Adipocyte (in vitro differentiated cells): Measurements from ENCODE around the gene SLC4A4.
A peak's percentile ranks its signal among the peaks of the same experiment; 100 is the strongest.

Experiments used
- DNase-seq: peaks from one replicate; pipeline ENCODE4 v3.0.0-alpha.2; 2015; ENCODE audit warnings: low read depth
- H3K27me3 ChIP-seq: replicated peaks from 2 replicates; pipeline ENCODE4 v1.7.0; 2013; ENCODE audit warnings: mild to moderate bottlenecking, low read length, moderate library complexity; ENCODE audit not compliant: control insufficient read depth, insufficient read depth
- H3K36me3 ChIP-seq: 2 replicates; pipeline ENCODE4 v1.7.0; 2013; ENCODE audit warnings: low read length, mild to moderate bottlenecking, moderate library complexity; ENCODE audit not compliant: control insufficient read depth, insufficient read depth, severe bottlenecking
- H3K4me1 ChIP-seq: 2 replicates; pipeline ENCODE4 v1.7.0; 2013; ENCODE audit warnings: mild to moderate bottlenecking, low read length, moderate library complexity; ENCODE audit not compliant: control insufficient read depth, insufficient read depth
- H3K4me3 ChIP-seq: 2 replicates; pipeline ENCODE4 v1.7.0; 2013; ENCODE audit warnings: mild to moderate bottlenecking, low read length, moderate library complexity
- H3K9ac ChIP-seq: 2 replicates; pipeline ENCODE4 v1.7.0; 2013; ENCODE audit warnings: mild to moderate bottlenecking, low read length, moderate library complexity
- H3K9me3 ChIP-seq: 2 replicates; pipeline ENCODE4 v1.7.0; 2013; ENCODE audit warnings: mild to moderate bottlenecking, low read length, moderate library complexity; ENCODE audit not compliant: control insufficient read depth

Gene SLC4A4

GRCh38 chr4:71356924-71357663 is 18.3 kb downstream of the SLC4A4 start:
- DNase-seq, result no peak
- H3K27me3 ChIP-seq, result no peaks in the 10 kb centered on the region
- no peak overlapping the region for H3K4me3 ChIP-seq
- H3K36me3 ChIP-seq, result no peaks in the 10 kb centered on the region
- H3K9ac ChIP-seq, result no peak overlapping the region
- no peaks in the 10 kb centered on the region for H3K9me3 ChIP-seq
- no peaks in the 10 kb centered on the region for H3K4me1 ChIP-seq

- H3K4me3 ChIP-seq, result no peak overlapping the region
- no peak overlapping the region for H3K9ac ChIP-seq
- H3K36me3 ChIP-seq, result no peaks in the 10 kb centered on the region
- no peaks in the 10 kb centered on the region for H3K27me3 ChIP-seq
- no peak for DNase-seq
- no peaks in the 10 kb centered on the region for H3K9me3 ChIP-seq
- H3K4me1 ChIP-seq, result no peaks in the 10 kb centered on the region
These were observed 22.0 kb downstream of the SLC4A4 start for GRCh38 chr4:71360844-71361243.

- Histone ChIP-seq H3K9me3 (no peaks in the 10 kb centered on the region), H3K4me1 (no peaks in the 10 kb centered on the region), H3K27me3 (no peaks in the 10 kb centered on the region), H3K36me3 (no peaks in the 10 kb centered on the region), H3K9ac (no peak overlapping the region), H3K4me3 (no peak overlapping the region)
- DNase-seq, result no peak
These were observed 22.7 kb downstream of the SLC4A4 start for GRCh38 chr4:71361476-71361875.

- H3K4me3 ChIP-seq, result no peak overlapping the region
- H3K36me3 ChIP-seq, result no peaks in the 10 kb centered on the region
- DNase-seq, result no peak
- no peaks in the 10 kb centered on the region for H3K4me1 ChIP-seq
- H3K9ac ChIP-seq, result no peak overlapping the region
- no peaks in the 10 kb centered on the region for H3K9me3 ChIP-seq
- no peaks in the 10 kb centered on the region for H3K27me3 ChIP-seq
These were observed 27.9 kb downstream of the SLC4A4 start for GRCh38 chr4:71366766-71367165.

- Histone ChIP-seq H3K9ac (no peak overlapping the region), H3K4me1 (no peaks in the 10 kb centered on the region)
These were observed 28.7 kb downstream of the SLC4A4 start for GRCh38 chr4:71367546-71367945.

GRCh38 chr4:71368906-71369305 is 30.1 kb downstream of the SLC4A4 start:
- H3K36me3 ChIP-seq, result no peaks in the 10 kb centered on the region
- no peak overlapping the region for H3K9ac ChIP-seq
- no peak for DNase-seq
- H3K27me3 ChIP-seq, result no peaks in the 10 kb centered on the region
- no peak overlapping the region for H3K4me3 ChIP-seq
- no peaks in the 10 kb centered on the region for H3K4me1 ChIP-seq
- H3K9me3 ChIP-seq, result no peaks in the 10 kb centered on the region

More at GRCh38 chr4:71367546-71367945, 28.7 kb downstream of the SLC4A4 start:
- no peaks in the 10 kb centered on the region for H3K27me3 ChIP-seq
- H3K4me3 ChIP-seq, result no peak overlapping the region
- no peaks in the 10 kb centered on the region for H3K36me3 ChIP-seq
- H3K9me3 ChIP-seq, result no peaks in the 10 kb centered on the region
- DNase-seq, result no peak

GRCh38 chr4:71369536-71369935 is 30.7 kb downstream of the SLC4A4 start:
- Histone ChIP-seq H3K9ac (no peak overlapping the region), H3K27me3 (no peaks in the 10 kb centered on the region), H3K4me1 (no peaks in the 10 kb centered on the region), H3K4me3 (no peak overlapping the region), H3K9me3 (no peaks in the 10 kb centered on the region), H3K36me3 (no peaks in the 10 kb centered on the region)
- no peak for DNase-seq

GRCh38 chr4:71375494-71375893 is 36.7 kb downstream of the SLC4A4 start:
- Histone ChIP-seq H3K4me1 (no peaks in the 10 kb centered on the region), H3K36me3 (no peaks in the 10 kb centered on the region), H3K9ac (no peak overlapping the region), H3K4me3 (no peak overlapping the region), H3K9me3 (no peaks in the 10 kb centered on the region), H3K27me3 (no peaks in the 10 kb centered on the region)
- no peak for DNase-seq

- Histone ChIP-seq H3K4me3 (no peak overlapping the region), H3K4me1 (no peaks in the 10 kb centered on the region), H3K27me3 (no peaks in the 10 kb centered on the region), H3K9me3 (no peaks in the 10 kb centered on the region), H3K9ac (no peak overlapping the region), H3K36me3 (no peaks in the 10 kb centered on the region)
- peak; percentile 53 for DNase-seq
These were observed 38.7 kb downstream of the SLC4A4 start for GRCh38 chr4:71377561-71377960.

GRCh38 chr4:71379126-71379525 is 40.3 kb downstream of the SLC4A4 start:
- H3K4me3 ChIP-seq, result no peak overlapping the region
- DNase-seq, result no peak
- no peaks in the 10 kb centered on the region for H3K36me3 ChIP-seq
- H3K27me3 ChIP-seq, result no peaks in the 10 kb centered on the region
- no peaks in the 10 kb centered on the region for H3K9me3 ChIP-seq
- no peaks in the 10 kb centered on the region for H3K4me1 ChIP-seq
- no peak overlapping the region for H3K9ac ChIP-seq

GRCh38 chr4:71380788-71381187 is 42.0 kb downstream of the SLC4A4 start:
- H3K27me3 ChIP-seq, result no peaks in the 10 kb centered on the region
- no peak overlapping the region for H3K4me3 ChIP-seq
- H3K9me3 ChIP-seq, result no peaks in the 10 kb centered on the region
- peak; percentile 37 for DNase-seq
- H3K4me1 ChIP-seq, result no peaks in the 10 kb centered on the region
- no peak overlapping the region for H3K9ac ChIP-seq
- H3K36me3 ChIP-seq, result no peaks in the 10 kb centered on the region
